GM18526 (cell line): Measurements from ENCODE around the gene SAP30BP.

Source experiments
- POLR2A ChIP-seq: IDR thresholded peaks from 3 replicates; pipeline ENCODE4 v1.6.1; 2011; ENCODE audit not compliant: insufficient read length; ENCODE audit errors: extremely low read depth

Gene SAP30BP

DNA sequence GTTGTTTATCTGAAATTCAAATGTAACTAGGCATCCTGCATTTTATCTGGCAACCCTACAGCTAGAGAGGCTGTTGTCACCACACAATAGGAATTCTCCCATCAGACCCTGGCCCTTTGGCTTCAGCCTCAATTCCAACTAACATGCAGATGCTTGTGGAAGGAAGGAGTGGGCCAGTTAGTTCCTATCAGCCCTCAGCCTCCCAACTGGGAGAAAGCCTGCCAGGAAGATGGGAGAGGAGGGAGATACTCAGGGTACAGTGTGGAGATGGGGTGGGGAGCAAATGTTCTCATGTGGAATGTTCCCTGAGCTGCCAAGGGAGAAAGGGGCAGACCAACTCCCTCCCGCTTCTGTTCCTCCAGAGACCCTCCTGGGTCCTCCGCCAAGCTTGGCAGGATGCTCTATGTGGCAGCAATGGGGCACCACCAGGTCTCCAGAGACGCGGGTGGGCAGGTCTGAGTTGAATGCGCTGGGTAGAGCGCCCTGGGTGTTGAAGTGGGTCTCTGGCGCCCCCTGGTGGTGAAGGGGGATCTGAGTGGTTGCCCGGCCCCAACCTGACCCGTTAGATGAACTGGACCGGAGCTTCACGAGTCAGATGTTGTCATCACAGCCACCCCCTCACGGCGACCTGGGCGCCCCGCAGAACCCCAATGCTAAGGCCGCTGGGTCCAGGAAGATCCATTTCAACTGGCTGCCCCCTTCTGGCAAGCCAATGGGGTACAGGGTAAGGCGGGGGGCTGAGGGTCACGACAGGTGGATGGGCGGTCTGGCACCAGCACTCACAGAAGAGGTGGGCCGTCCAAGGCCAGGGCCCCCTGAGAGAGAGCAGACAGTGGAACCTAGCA lies 82.6 kb downstream of the SAP30BP start:
- TF ChIP-seq POLR2A: no peak

DNA sequence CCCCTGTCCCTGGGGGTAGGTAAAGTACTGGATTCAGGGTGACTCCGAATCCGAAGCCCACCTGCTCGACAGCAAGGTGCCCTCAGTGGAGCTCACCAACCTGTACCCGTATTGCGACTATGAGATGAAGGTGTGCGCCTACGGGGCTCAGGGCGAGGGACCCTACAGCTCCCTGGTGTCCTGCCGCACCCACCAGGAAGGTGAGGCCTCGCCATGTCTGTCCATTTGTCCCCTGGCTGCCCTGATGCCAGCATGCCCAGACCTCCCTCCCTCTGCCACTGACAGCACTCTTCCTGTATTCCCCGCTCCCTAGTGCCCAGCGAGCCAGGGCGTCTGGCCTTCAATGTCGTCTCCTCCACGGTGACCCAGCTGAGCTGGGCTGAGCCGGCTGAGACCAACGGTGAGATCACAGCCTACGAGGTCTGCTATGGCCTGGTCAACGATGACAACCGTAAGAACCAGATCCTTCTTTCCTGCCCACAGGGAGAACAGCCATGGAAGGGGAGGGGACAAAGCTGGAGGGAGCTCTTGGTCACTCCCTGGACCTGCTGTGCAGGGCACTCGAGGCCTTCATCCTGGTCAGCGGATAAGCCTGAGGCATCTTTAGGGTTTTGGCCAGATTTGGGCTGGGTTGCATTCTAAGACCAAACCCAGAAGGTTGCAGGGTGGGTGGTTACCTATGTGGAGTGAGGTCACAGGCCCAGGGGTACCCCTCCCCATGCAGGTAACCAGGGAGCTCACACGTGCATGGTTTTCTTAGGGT lies 83.7 kb downstream of the SAP30BP start:
- no peak for TF ChIP-seq POLR2A

- TF ChIP-seq POLR2A: no peak
Observed at GRCh38 chr17:75751676-75752404, 84.7 kb downstream of the SAP30BP start.

DNA sequence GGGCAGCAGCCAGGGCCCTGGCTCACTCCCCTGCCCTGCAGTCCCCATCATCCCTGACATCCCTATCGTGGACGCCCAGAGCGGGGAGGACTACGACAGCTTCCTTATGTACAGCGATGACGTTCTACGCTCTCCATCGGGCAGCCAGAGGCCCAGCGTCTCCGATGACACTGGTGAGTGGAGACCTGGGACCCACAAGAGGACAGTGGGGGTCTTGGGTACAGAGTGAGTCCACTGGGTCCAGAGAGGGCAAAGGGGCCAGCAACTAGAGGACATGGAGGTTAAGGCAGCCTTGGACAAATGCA lies 85.2 kb downstream of the SAP30BP start:
- no peak for TF ChIP-seq POLR2A

DNA sequence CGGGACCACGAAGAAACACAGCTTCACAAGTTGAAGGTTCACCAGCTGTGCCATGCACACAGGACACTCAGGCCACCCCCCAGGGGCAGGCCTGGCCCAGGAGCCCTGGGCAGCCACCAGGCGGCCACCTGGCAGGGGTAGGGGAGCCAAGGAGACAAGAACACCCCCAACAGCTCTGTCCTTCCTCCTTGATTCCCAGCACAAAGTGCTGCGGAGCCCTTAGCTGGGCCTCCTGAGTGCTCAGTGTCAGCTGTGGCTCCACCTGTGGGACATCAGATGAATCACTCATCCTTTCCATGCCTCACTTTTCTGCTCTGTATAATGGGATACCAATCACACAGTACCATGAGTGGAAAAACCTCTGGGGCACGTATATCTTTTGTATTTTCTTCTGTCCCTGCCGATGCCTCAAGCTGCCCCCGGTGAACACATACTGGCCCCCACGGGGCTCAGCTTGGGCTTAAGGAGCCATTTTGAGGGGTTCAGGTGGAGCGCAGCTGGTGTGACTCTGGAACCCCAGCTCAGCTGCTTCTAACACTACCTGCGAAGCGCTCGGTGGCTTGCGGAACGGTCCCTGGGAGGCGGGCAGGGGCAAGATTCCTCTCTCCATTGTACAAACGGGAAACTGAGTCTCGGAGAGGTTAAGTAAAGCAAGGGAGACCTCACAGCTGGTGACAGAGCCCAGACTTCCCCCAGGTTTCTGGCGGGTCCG lies 85.8 kb downstream of the SAP30BP start:
- TF ChIP-seq POLR2A: no peak

GRCh38 chr17:75753514-75754377 lies 86.6 kb downstream of the SAP30BP start:
- peak; percentile 25 for TF ChIP-seq POLR2A

DNA sequence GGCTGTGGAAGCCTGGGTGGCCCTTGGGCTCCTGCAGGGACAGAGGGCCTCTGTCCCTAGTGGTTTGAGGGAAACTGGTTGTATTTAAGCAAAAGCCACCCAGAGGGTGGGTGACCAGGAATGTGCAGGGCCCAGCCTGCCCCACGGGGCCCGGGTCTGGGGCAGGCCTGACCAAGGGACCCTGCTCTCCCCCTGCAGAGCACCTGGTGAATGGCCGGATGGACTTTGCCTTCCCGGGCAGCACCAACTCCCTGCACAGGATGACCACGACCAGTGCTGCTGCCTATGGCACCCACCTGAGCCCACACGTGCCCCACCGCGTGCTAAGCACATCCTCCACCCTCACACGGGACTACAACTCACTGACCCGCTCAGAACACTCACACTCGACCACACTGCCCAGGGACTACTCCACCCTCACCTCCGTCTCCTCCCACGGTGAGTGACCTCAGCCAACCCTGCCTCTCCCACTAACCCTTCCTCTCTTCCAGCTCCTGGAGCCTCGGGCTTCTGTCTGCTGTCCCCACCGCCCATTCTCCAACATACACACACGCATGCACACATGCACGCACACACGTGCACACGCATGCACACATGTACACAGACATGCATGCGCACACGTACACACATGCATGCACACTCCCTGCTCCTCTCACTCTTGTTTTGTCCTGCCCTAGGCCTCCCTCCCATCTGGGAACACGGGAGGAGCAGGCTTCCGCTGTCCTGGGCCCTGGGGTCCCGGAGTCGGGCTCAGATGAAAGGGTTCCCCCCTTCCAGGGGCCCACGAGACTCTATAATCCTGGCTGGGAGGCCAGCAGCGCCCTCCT lies 87.5 kb downstream of the SAP30BP start:
- TF ChIP-seq POLR2A: no peak

DNA sequence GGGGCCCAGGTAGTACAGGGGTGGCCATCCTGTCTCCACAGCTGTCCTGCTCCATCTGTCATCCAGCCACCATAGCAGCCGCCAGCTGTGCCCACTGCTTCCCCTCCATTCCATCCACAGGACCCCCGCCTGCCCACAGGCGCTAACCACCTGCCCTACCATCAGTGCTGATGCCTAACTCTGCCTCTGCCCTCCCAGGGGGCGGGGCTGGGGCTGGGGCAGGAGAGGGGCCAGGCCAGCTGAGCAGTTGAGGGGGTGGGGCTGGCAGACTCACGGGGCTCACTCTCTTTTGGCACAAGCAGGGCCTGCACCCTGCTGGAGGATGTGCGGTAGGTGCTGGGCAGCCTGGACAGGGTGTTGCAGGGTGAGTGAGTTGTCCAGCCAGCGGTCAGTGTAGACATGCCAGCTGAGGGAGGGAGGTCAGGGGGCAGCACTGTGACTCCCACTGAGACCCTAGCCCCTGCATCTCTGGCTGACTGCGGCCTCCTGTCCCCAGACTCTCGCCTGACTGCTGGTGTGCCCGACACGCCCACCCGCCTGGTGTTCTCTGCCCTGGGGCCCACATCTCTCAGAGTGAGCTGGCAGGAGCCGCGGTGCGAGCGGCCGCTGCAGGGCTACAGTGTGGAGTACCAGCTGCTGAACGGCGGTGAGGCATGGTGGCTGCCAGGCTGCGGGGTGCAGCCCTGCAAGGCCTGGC lies 88.2 kb downstream of the SAP30BP start:
- TF ChIP-seq POLR2A: no peak

- no peak for TF ChIP-seq POLR2A
Observed at GRCh38 chr17:75755990-75756389, 88.9 kb downstream of the SAP30BP start.

DNA sequence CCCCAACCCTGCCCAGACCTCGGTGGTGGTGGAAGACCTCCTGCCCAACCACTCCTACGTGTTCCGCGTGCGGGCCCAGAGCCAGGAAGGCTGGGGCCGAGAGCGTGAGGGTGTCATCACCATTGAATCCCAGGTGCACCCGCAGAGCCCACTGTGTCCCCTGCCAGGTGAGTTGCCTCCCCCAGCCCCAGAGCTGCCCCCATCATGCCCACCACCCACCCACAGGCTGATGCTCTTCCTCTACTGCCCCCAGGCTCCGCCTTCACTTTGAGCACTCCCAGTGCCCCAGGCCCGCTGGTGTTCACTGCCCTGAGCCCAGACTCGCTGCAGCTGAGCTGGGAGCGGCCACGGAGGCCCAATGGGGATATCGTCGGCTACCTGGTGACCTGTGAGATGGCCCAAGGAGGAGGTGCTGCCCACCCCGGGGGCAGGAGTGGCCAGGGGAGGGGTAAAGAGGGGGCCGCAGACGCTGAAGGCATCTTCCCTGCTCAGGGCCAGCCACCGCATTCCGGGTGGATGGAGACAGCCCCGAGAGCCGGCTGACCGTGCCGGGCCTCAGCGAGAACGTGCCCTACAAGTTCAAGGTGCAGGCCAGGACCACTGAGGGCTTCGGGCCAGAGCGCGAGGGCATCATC lies 89.4 kb downstream of the SAP30BP start:
- no peak for TF ChIP-seq POLR2A

- no peak for TF ChIP-seq POLR2A
Observed at GRCh38 chr17:75757086-75757681, 90.0 kb downstream of the SAP30BP start.
